Tongue (tissue), 2 donors: Measurements from ENCODE around the gene DCT. TPM values are rescaled to one million over a fixed set of nuclear protein-coding genes. Genes with fewer than 3 reads are reported as not detected.

ENCODE experiments used
- DNase-seq: peaks from one replicate; pipeline ENCODE4 v3.0.0-alpha.2; 2015
- total RNA-seq: library from RNA; depleted of rRNA; stranded (reverse); fragments of >200 nt; gene quantifications from one replicate; pipeline ENCODE4 v1.2.3, GENCODE V29; 2014

Gene DCT
- total RNA-seq, 1 donor from 2014 or later = 0.62 TPM

GRCh38 chr13:94444826-94445225 lies 34.7 kb downstream of the DCT start:
- no peak for DNase-seq

- peak; percentile 77 for DNase-seq
Observed at GRCh38 chr13:94435604-94436226, 43.8 kb downstream of the DCT start.

DNA sequence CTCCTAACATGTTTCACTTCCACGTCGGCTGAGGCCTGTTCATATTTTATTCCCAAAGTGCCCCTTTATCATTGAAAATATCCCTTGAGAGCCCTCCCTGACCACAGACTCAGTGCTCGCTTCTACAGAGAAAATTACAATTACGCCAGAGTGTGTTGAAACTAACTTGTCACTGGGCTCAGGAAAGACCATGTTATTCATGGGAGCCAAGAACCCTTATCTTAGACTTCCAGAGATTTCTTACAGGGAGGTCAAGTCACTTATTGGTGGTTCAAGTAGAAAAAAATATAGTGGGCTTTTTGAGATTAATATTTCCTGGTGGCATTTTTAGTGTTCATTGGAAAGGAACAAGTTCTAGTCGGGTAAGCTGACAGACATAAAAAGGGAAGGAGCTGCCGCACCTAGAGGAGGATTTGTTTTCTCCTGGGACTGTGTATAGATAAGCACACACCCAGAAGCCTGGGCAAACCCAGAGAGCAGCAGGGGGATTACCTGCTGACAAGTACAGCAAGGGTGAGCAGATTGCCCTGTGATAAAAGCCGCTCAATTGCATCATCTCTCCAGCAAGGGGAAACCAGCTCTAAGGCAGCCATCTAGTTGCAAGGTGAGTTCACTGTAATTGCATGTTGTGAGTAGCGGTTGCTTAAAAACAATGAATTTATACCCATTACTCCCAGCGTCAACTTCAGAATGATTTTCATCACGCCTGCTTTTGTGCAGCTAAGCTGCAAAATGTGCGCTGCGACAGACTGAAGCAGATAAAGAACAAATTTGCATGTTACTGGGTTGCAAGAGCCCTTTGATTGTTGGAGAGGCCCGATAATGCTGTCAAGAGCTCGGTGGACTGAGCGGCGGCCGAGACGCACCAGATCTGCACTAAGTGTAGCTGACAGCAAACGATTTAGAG lies 46.2 kb downstream of the DCT start:
- DNase-seq = peak; percentile 5

DNA sequence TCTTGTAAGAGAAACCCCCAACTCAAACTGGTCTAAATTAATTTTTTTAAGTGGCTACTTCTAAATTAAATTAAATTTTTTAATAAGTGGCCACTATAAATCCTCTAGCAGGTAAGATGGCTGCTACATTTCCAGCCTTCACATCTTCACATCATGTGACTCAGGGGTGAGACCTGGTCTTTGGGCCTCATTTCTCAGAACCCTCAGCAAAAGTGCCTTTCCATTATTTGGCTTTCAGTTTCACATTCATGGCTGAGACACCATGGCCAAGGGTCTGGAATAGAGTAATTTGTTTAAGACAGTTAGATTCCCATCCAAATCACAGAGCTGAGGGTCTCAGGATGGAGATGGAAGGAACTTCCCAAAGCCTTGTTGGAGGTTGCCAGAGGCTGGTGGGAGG lies 47.5 kb downstream of the DCT start:
- no peak for DNase-seq

- no peak for DNase-seq
Observed at GRCh38 chr13:94431574-94431973, 47.9 kb downstream of the DCT start.

DNA sequence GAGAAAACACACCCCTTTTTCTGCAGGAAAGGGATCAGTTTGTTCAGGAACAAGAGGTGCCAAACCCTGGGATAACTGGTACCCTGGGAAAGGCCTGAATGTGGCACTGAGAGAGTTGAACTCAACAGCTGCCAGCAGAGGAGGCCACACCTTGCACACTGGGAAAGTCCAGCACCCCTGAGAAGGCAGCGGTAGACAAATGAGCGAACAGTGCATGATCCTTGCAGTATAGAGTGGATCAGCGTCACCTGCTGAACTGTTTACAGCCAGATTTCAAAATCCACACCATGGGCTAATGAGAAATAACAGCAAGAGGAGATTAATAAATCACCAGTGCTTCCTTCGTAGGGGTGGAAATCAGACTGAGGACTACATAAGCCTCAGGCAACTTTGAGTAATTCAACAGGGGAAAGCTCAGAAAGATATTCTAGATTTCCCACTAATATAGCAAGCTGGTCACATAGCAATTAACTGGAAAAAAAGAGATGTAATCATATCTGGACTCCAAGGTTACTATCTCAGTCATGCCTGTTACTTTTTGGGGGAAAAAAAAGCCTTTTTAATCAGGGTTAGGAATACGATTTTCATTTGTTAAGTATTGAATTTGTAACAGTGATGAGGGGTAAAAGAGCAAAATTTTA lies 52.0 kb downstream of the DCT start:
- DNase-seq = no peak

GRCh38 chr13:94419925-94420305 lies 59.6 kb downstream of the DCT start:
- no peak for DNase-seq

DNA sequence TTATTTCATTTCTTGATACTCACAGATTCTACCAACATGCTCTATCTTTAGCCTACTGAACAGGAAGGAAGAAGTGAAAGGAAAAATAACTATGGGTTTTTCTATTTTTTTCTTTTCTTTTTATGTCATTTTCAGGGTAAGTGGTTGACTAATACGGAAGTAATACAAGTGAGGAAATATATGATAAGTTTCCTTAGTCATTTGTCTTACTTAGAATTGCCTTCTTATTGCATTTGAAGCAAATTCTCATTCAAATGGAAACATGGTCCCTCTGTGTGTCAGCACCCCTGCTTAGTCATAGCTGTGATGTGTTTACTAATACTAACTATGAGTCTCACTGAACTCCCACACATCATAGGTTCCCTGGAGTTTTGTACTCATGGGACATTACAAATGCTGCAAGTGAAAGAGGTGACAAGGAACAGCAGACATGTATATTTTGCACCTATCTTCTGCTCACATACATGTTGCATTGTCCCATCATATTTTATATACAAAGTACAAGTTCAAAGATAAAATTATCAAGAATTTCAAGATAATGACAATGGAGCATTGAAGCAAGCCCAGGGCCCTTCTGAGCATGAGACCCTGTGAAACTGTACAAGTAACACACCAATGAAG lies 60.1 kb downstream of the DCT start:
- DNase-seq = no peak

GRCh38 chr13:94417294-94417693 lies 62.2 kb downstream of the DCT start:
- DNase-seq = no peak

GRCh38 chr13:94416454-94417080 lies 62.9 kb downstream of the DCT start:
- DNase-seq = peak; percentile 32

GRCh38 chr13:94415500-94416237 lies 63.8 kb downstream of the DCT start:
- peak; percentile 5 for DNase-seq

DNA sequence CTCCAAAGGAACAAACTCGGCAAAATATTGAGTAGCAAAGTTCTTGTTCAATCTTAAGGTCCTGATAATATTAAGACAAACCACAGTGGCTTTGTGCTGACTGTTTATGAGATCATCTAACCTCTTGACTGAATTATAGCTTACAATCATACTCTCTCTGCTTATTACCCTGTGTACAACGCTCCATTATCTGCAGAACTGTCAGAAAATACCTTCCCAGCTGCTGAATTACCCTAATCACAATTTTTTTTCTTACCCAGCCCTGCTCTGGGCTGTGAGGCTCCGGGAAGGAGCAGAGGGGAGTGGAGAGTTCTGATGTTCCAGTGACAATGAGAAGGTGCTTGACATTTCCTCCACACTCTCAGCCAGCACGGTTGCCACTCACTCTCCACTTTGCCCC lies 64.8 kb downstream of the DCT start:
- no peak for DNase-seq

DNA sequence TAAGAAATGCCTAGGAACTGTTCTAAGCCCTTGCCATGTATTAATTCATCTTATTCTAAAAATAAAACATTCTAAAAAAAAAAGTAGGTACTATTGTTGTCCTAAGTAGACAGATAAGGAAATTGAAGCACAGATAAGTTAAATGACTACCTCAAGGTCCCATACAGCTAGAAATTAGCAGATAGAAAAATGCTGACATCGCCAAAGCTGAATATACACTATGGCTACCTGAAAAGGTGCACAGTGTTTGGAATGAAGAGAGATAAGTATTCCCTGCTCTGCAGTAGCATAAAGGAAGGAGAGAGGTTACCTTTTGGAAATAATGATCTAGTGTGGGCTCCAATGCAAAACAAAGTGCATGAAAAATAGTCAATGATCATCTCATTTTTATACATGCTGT lies 65.3 kb downstream of the DCT start:
- no peak for DNase-seq

DNA sequence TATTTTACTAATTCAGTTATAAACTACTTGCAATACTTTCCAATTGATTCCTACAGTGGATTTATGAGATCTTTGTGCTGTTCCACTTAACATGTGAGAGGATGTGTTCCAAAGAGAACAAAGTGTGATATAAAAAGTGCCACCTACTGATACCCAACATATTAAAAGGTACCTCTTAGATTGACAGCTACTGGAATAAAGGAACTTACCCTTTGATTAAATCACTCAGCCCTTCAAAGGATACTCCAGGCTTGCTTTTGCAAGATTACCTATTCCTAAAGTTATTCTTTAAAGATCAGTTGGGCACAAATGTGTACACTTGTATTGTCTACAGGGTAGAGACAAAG lies 65.9 kb downstream of the DCT start:
- no peak for DNase-seq

- DNase-seq = no peak
Observed at GRCh38 chr13:94412870-94413597, 66.4 kb downstream of the DCT start.

DNA sequence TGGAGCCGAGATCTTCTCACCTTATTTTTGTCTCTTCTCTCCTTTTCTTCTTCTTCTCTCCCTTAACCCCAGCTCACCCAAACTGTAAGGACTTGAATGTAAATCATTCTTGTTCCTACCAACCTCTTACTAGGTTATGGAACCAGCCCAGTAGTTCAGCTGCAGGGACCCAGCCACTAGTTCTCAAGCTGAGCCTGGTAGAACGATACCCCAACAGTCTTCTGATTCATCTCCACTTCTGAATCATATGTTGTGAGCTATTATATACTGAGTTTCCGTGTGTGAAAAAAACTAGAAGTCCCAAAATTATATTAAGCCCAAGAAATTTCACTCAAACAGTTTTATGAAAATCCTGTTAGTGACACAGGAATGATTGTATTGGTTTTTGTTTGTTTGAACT lies 67.7 kb downstream of the DCT start:
- DNase-seq = no peak

GRCh38 chr13:94408314-94409036 lies 71.0 kb downstream of the DCT start:
- peak; percentile 6 for DNase-seq

GRCh38 chr13:94400874-94401273 lies 78.6 kb downstream of the DCT start:
- DNase-seq = no peak

- no peak for DNase-seq
Observed at GRCh38 chr13:94399812-94400211, 79.7 kb downstream of the DCT start.

DNA sequence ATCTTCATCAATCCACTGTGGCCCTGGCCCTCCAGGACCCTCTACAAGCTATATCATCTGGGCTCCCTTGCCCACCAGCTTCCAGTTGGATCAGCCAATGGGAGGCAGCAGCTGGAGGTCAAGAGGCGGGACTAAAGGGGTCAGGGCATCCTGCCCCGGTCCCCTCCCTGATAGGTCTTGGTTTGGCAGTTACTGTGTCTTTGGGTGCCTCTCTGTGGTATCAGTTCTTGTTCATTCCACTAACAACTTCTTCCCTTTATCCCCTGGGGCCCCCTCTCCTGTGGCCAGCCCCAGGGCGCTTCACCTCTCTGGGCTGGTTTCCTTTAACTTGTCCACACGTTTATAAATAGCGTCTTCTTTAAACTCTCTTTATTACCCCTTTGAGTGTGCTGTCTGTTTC lies 83.6 kb downstream of the DCT start:
- no peak for DNase-seq
